Measurements from ENCODE around the gene TOMM20.

DNA sequence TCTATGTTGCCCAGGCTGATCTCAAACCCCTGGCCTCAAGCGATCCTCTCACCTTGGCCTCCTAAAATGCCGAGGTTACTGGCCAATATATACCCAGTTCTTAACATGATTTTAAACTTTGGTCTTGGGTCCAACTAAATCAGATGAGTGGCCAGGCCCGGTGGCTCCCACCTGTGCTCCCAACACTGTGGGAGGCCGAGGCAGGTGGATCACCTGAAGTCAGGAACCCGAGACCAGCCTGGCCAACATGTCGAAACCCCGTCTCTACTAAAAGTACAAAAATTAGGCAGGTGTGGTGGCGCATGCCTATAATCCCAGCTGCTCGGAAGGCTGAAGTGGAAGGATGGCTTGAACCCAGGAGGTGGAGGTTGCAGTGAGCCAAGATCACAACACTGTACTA, 29.6 kb downstream of the TOMM20 start:
- TF ChIP-seq, protein P1, sequence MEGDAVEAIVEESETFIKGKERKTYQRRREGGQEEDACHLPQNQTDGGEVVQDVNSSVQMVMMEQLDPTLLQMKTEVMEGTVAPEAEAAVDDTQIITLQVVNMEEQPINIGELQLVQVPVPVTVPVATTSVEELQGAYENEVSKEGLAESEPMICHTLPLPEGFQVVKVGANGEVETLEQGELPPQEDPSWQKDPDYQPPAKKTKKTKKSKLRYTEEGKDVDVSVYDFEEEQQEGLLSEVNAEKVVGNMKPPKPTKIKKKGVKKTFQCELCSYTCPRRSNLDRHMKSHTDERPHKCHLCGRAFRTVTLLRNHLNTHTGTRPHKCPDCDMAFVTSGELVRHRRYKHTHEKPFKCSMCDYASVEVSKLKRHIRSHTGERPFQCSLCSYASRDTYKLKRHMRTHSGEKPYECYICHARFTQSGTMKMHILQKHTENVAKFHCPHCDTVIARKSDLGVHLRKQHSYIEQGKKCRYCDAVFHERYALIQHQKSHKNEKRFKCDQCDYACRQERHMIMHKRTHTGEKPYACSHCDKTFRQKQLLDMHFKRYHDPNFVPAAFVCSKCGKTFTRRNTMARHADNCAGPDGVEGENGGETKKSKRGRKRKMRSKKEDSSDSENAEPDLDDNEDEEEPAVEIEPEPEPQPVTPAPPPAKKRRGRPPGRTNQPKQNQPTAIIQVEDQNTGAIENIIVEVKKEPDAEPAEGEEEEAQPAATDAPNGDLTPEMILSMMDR (IDR thresholded peaks at IDR 0.05; ENCODE audit: insufficient read depth, low read length, poor library complexity, severe bottlenecking), result no peak
- TF ChIP-seq EZH2phosphoT487 (conservative IDR thresholded peaks at IDR 0.05; ENCODE audit: low read length), result no peak
